NCI-H774 (cell line): ENCODE measurements around the gene G3BP2.
"Not testable (repeated sequence)": the region's sequence is repeated elsewhere in the genome, so short reads cannot be mapped to it uniquely, and the experiment has no call there.

Experiments
- DNase-seq: peaks from one replicate; lab custom pipeline; 2025; lab: John Stamatoyannopoulos, UW

The G3BP2 gene

DNA sequence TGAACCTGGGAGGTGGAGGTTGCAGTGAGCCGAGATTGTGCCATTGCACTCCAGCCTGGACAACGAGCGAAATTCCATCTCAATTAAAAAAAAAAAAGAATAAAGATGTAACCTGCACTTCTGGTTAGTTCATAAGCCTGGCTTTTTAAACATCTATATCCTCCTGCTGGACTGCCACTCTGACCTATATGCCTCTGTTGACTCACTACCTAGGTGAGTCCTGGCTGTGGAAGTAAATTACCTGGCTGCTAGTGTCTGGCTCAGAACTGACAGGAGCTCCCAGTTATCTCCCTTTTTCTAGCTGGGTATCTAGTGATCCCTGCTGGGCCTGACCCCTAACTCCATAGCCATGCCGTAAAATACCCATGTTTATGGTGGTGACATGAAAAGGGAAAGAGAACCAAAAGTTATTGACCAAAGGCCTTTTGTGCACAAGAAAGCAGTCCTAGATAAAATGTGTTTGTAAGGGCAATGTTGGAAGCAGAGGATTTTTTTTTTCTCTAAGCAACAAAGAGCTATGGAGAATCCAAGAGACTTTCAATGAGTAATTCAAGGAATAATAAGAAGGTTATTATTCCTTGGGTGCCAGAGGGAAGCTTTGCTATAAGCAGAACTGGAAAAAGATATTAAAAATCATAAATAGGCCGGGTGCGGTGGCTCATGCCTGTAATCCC is 10.4 kb upstream of the G3BP2 start:
- no peak for DNase-seq

DNA sequence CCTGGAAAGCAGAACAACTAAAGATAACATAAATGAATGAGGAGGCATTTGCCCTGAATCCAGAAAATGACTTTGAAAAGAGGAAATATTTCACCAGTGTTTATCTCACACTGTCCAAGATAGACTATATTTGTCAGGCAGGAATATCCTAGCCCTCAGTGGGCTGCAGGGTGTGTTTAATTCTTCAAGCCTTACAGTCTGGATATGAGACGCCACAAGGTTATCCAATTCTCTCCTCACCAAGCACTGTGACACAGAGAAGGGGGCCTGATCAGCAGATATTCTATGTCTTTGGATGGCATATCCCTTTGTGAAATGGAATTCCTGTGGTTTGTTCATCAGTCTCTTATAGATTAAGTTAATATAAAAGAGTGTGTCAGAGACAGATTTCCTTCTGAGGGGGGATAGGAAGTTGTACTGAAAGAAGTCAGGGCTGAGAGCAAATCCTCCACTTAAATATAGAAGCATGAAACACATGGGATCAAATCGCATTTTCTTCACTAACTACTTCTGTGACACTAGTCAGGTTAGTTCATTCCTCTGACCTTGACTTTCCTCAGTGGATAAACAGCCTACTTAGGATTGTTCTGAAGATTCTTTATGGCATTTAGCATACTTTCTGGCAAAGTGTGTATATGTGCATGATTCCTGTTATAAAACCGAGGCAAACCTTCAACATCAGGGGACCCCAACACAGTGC is 6.8 kb upstream of the G3BP2 start:
- DNase-seq: no peak

GRCh38 chr4:75678965-75679364 is 5.8 kb upstream of the G3BP2 start:
- no peak for DNase-seq

DNA sequence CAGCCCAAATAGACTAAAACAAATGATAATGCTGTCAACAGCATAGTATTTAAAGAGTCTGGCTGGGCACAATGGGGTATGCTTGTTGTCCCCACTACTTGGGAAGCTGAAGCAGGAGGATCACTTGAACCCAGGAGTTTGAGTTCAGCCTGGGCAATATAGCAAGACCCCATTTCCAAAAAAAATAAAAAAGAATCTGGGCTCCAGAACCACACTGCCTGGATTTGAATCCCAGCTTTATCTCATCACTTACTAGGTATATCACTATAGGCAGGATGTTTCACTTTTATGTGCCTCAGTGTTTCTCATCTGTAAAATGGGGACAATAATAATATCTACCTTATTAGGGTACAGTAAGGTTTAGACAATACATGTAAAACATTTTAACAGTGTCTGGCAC is 5.3 kb upstream of the G3BP2 start:
- no peak for DNase-seq

DNA sequence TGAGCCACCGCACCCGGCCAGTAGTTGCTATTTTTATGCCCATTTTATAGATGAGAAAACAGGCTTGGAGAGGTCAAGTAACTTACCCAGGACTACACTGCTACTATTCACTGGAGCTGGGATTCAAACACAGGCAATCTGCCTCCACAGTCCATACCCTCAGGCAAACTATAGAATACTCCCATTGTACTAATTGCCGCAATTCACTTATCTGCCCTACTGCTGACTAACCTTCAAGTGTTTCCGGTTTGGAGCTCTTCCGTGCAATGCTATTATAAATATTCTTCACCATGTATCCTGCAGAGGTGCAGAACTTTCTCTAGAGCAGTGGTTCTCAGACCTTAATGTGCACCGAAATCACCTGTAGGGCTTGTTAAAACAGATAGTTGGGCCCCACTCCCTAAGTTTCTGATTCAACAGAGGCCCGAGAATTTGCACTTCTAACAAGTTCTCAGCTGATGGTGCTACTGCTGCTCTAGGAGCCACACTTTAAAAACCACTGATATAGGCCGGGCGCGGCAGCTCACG is 1.9 kb upstream of the G3BP2 start:
- DNase-seq: no peak

DNA sequence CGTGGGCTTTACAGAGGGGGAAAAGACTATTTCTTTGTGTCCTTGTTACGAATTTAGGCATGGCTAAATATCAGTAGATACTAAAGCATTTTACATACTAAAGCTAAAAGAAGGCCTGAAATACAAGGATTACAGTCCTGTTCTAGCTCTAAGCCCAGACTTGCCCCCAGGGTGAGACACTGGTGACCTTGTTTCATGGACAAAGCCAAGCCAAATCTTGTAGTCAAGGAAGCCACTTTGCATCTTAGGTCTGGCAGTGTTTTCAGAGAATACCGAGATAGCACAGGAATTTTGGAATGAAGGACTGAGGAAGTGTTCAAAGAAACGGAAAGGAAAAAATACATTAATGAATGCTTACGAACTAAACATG is 733 bp upstream of the G3BP2 start:
- no peak for DNase-seq

GRCh38 chr4:75672461-75673026 is 667 bp downstream of the G3BP2 start:
- DNase-seq: peak; percentile 36

DNA sequence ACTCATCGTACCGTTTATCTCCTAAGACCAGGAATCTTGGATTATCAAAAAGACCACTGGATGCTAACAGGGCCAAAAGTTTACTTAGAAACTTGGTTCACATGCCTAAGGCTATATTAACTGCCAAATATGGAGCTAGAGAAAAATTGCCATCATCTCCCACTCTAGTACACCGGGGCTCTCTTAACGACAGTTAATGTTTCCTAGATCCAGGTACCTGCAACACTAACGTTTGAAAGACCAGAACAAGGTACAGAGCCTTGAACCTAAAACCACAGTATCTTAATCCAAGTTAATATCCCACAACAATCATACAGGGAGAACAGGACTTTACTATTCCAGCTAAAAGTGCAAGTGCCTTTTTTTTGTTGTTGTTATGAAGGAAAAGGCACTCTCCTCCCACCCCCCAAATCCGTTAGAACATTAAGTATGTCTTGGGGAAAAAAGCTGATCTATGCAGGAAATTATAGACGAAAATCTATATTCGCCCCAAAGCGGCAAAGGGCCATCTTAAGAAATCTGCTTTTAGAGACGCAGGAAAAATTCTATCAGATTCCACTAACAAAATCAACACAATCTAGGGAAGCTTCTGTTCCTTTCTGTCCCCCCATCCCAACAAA is 1.3 kb downstream of the G3BP2 start:
- no peak for DNase-seq

- DNase-seq: no peak
Measured at GRCh38 chr4:75668596-75668995, 4.6 kb downstream of the G3BP2 start.

- DNase-seq: not testable (repeated sequence)
Measured at GRCh38 chr4:75667636-75668035, 5.6 kb downstream of the G3BP2 start.

DNA sequence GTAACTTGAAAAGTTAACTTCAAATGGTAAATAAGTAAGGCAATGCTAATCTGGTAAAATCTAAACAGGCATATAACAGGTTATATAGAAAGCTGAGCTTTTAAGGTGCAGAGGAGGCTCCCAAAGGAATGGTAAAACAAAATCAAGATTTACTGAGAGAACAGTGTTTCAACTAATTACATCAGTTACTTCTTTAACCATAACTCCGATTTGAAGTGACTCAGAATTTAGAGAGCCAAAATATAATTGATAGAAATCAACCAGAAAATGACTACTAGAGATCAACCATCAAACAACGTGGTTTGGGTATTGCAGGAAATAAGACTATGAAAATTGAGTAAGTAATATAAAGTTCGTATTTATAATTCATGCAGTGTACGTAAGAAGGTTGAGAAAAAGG is 6.9 kb downstream of the G3BP2 start:
- no peak for DNase-seq

DNA sequence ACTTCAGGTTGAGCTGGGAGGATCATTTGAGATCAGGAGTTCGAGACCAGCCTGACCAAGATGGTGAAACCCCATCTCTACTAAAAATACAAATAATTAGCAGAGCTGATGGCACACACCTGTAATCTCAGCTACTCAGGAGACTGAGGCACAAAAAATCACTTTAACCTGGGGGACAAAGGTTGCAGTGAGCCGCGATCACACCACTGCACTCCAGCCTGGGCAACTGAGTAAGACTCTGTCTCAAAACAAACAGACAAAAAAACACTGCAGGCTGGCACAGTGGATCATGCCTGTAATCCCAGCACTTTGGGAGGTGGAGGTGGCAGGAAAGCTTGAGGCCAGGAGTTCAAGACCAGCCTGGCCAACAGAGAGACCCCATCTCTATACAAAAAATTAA is 8.6 kb downstream of the G3BP2 start:
- not testable (repeated sequence) for DNase-seq

DNA sequence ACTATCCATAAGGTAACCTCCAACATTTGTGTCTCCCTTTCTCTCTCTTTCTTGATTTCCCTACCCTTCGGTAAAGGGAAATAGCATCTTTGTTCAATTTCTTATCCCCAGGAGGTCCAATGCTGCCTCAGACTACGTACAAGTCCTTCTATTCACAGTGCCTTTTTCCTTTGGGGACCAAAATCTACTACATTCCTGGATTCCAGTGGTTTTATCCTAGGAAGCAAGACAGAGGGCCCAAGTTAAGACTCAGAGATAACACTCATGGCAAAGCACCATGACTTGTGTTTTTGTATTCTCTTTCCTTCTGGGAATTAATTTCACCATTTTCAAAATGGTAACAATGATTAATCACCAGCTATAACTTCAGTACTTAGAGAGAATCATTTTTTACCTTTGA is 10.6 kb downstream of the G3BP2 start:
- no peak for DNase-seq

DNA sequence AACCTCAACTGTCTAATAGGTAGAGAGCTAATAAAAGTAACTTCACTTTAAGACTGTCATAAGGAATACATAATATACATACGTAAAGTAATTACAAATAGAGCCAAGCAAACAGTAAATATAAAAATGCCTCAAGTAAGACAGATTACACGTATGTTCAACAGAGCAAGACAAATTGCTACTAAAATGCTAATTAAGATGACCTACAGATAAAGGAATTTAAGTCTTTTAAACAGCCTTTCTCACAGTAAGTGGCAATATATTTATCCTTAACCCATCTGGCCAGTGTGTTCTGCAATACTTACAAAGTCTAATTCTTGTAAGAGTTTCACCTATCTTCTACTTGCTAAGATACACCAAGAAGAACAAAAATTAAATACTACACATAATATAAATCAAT is 12.7 kb downstream of the G3BP2 start:
- DNase-seq: no peak

GRCh38 chr4:75659512-75660031 is 13.6 kb downstream of the G3BP2 start:
- DNase-seq: no peak

- DNase-seq: no peak
Measured at GRCh38 chr4:75658876-75659275, 14.3 kb downstream of the G3BP2 start.

DNA sequence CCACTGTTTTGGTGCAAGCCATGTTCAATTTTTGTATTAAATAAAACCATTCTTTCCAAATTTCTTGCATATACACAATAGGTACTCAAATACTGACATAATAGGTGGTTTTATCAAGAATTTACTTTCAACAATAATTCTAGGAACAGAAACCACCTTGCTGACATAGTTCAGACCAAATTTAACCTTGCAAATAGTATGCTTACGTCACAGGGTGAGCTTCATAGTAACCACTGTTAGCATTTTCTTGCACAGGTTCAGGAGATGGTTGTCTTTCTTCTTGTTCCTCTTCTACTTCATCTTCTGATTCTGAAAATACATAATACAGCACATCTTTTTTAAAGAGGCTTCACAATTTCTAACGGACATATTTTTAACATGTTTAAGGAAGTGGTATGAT is 17.6 kb downstream of the G3BP2 start:
- DNase-seq: no peak

GRCh38 chr4:75654905-75655304 is 18.3 kb downstream of the G3BP2 start:
- DNase-seq: no peak

GRCh38 chr4:75653845-75654503 is 19.2 kb downstream of the G3BP2 start:
- no peak for DNase-seq

DNA sequence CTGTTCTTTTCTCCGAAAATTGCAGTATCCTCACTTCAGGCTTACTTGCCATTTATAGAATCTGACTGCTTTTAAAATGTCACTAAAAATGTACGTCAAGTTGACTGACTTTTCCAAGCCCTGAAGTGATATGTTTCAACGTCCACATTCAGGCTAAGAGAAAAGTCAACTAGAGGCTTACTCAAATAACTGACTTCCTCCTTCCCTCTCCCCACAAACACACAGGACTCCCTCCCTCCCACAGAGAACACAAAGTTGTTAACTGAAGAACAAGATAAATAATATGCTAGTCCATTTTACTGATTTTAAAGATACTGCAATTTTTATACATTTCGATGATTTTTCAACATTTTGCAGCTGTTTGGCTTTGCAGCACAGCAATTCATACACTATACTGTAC is 29.1 kb downstream of the G3BP2 start:
- DNase-seq: no peak

DNA sequence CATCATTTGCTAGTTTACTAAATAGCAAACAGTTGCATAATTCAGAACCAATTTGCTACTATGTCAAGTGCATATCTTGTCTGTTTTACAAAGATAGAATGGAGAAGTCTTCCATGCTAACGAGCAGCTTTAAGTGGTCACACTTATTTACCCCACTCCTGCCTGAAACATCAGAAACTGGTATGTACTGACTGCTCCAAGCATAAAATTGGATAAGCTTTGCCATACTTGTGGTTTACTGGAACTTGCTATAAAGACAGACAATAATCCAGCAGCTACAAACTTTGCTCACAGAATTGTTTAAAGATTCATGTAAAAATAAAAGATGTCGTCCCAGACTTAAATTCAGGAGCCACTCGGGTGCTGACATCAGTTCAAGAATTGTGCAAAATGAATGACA is 29.6 kb downstream of the G3BP2 start:
- DNase-seq: no peak

GRCh38 chr4:75639124-75639695 is 34.0 kb downstream of the G3BP2 start:
- no peak for DNase-seq
